OCI-LY7 (cell line): ENCODE data around the gene CHD2. TPM values are rescaled to one million over a fixed set of nuclear protein-coding genes. Genes with fewer than 3 reads are reported as not detected.

Experiments used
- BruUV-seq: library from RNA; stranded (reverse); fragments of 400-500 nt; replicated peaks from 2 replicates; lab custom pipeline; 2021; lab: Mats Ljungman, UMichigan
- CTCF ChIA-PET: fragments of 300-600 bp; sonication (Branson Sonifier 250); formaldehyde crosslinking; loops from one replicate; lab custom pipeline; 2022; ENCODE audit warnings: antibody characterized with exemption; ENCODE audit not compliant: unreplicated experiment; lab: Charles Lee
- POLR2A ChIA-PET: fragments of 300-600 bp; sonication (Branson Sonifier 250); formaldehyde crosslinking; loops from one replicate; lab custom pipeline; 2022; ENCODE audit warnings: antibody characterized with exemption; lab: Charles Lee
- DNase-seq: peaks from one replicate; pipeline ENCODE4 v3.0.0-alpha.2; 2015; ENCODE audit warnings: low spot score
- H2AFZ ChIP-seq: fragments of 200-600 bp; sonication (generic), shearing (Covaris generic); 2 replicates; pipeline ENCODE4 v1.6.1; 2014; ENCODE audit warnings: mild to moderate bottlenecking, antibody characterized with exemption, low read length, moderate library complexity
- H3K27ac ChIP-seq: fragments of 200-600 bp; sonication (generic); 2 replicates; pipeline ENCODE4 v1.5.1; 2014; ENCODE audit warnings: mixed run types, low read depth, mild to moderate bottlenecking, moderate library complexity, low read length, inconsistent platforms; ENCODE audit not compliant: poor library complexity, severe bottlenecking
- H3K36me3 ChIP-seq: fragments of 200-600 bp; sonication (generic); 2 replicates; pipeline ENCODE4 v1.6.1; 2014; ENCODE audit warnings: mild to moderate bottlenecking, antibody characterized with exemption, low read length, moderate library complexity, mixed read lengths; ENCODE audit not compliant: insufficient read depth
- H3K4me1 ChIP-seq: fragments of 200-600 bp; sonication (generic); 2 replicates; pipeline ENCODE4 v1.5.1; 2014; ENCODE audit warnings: mild to moderate bottlenecking, low read length; ENCODE audit not compliant: insufficient read depth, poor library complexity, severe bottlenecking
- H3K4me2 ChIP-seq: fragments of 200-600 bp; sonication (generic); 2 replicates; pipeline ENCODE4 v1.6.1; 2014; ENCODE audit warnings: mild to moderate bottlenecking, low read length
- H3K4me3 ChIP-seq: fragments of 200-600 bp; sonication (generic); 2 replicates; pipeline ENCODE4 v1.5.1; 2014; ENCODE audit warnings: mild to moderate bottlenecking, low read depth, low read length; ENCODE audit not compliant: poor library complexity, severe bottlenecking
- H3K79me2 ChIP-seq: fragments of 200-600 bp; sonication (generic); 2 replicates; pipeline ENCODE4 v1.6.1; 2016; ENCODE audit warnings: low read depth, mild to moderate bottlenecking, low read length, moderate library complexity, mixed read lengths; ENCODE audit not compliant: insufficient read depth
- H3K9me2 ChIP-seq: fragments of 200-600 bp; sonication (generic); 2 replicates; pipeline ENCODE4 v1.6.1; 2016; ENCODE audit warnings: mild to moderate bottlenecking, low read length, mixed read lengths; ENCODE audit not compliant: insufficient read depth
- H3K9me3 ChIP-seq: fragments of 200-600 bp; sonication (generic); 2 replicates; pipeline ENCODE4 v1.6.1; 2014; ENCODE audit warnings: mild to moderate bottlenecking, mixed run types, low read length, mixed read lengths
- H4K20me1 ChIP-seq: fragments of 200-600 bp; sonication (generic); 2 replicates; pipeline ENCODE4 v1.6.1; 2014; ENCODE audit warnings: mild to moderate bottlenecking, antibody characterized with exemption, low read length, moderate library complexity, mixed read lengths; ENCODE audit not compliant: insufficient read depth
- EZH2phosphoT487 ChIP-seq: fragments of 200-600 bp; sonication (generic); IDR thresholded peaks from 2 replicates; pipeline ENCODE4 v1.6.1; 2018; ENCODE audit warnings: low read depth, borderline replicate concordance, mild to moderate bottlenecking, mixed run types, antibody characterized with exemption, low read length, moderate library complexity, mixed read lengths
- intact Hi-C: fragments of 100-400 bp; cut with micrococcal nuclease; formaldehyde crosslinking; loops from one replicate; pipeline ENCODE4 v1.10.0; 2022; ENCODE audit not compliant: unreplicated experiment
- total RNA-seq, 2 experiments: library from RNA; depleted of rRNA in 1 of 2; stranded (reverse); fragments of >200 nt in 1 of 2; shearing (Covaris generic) in 1 of 2; gene quantifications; 2 replicates each; pipeline ENCODE4 v1.2.3, GENCODE V29; 2014 to 2022
- TF ChIP-seq, protein P1 (sequence below): fragments of 200-600 bp; sonication (generic); conservative IDR thresholded peaks from 2 replicates; pipeline ENCODE4 v1.5.1; 2014; ENCODE audit warnings: mild to moderate bottlenecking, antibody characterized with exemption, low read length, moderate library complexity, mixed read lengths

Gene CHD2
- total RNA-seq, 2 experiments from 2014 or later, result 133 to 213 TPM

DNA sequence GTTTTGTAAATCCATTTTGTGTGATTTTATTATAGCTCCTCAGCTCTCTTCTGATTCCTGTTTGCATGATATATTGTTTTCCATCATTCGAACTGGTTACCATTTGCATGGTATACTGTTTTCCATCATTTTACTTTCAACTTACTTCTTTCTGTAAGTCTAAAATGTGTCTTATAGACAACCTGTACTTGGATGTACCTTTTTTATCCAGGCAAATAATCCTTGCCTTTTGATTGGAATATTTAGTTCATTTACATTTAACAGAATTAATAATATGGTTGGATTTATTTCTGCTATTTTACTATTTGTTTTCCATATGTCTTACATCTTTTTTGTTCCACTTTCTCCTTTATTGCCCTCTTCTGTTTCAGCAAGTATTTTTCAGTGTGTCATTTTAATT is 62.8 kb downstream of the CHD2 start:
- DNase-seq, result no peak
- no peak overlapping the region for H3K4me3 ChIP-seq
- H3K36me3 ChIP-seq, result peaks cover 96% of the 10 kb centered on the region
- H3K9me2 ChIP-seq, result no peaks in the 10 kb centered on the region
- H3K9me3 ChIP-seq, result peaks cover 10% of the 10 kb centered on the region; the same call in 1 of the 2 replicates
- intact Hi-C loops, result no loop called here
- H3K27ac ChIP-seq, result no peak overlapping the region
- TF ChIP-seq, protein P1, sequence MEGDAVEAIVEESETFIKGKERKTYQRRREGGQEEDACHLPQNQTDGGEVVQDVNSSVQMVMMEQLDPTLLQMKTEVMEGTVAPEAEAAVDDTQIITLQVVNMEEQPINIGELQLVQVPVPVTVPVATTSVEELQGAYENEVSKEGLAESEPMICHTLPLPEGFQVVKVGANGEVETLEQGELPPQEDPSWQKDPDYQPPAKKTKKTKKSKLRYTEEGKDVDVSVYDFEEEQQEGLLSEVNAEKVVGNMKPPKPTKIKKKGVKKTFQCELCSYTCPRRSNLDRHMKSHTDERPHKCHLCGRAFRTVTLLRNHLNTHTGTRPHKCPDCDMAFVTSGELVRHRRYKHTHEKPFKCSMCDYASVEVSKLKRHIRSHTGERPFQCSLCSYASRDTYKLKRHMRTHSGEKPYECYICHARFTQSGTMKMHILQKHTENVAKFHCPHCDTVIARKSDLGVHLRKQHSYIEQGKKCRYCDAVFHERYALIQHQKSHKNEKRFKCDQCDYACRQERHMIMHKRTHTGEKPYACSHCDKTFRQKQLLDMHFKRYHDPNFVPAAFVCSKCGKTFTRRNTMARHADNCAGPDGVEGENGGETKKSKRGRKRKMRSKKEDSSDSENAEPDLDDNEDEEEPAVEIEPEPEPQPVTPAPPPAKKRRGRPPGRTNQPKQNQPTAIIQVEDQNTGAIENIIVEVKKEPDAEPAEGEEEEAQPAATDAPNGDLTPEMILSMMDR, result no peak
- TF ChIP-seq EZH2phosphoT487, result no peak
- H2AFZ ChIP-seq, result no peak overlapping the region
- BruUV-seq, result no TSS peak
- H3K4me2 ChIP-seq, result no peak overlapping the region
- ChIA-PET CTCF (no interaction called here), POLR2A (no interaction called here)
- H3K79me2 ChIP-seq, result peaks cover 65% of the 10 kb centered on the region; the same call in 1 of the 2 replicates
- no peaks in the 10 kb centered on the region for H4K20me1 ChIP-seq
- H3K4me1 ChIP-seq, result no peaks in the 10 kb centered on the region

DNA sequence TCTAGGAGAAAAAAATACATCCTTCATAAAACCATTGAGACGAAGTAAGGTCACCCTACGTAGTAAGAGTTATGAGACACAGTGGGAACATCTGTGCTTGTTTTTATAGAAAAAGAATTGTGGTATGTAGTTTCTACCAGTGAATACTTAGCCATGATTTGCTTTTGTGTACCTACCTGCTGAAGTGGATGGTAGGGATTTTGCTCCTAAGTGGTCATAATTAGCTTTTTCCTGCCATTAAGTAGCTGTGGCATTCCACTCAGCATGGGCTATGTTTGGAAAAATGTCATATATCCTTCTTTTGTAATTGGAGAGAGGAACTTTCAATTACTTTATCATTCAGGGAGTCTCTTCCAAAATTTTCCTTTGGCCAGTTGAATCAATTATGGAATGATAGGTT is 63.7 kb downstream of the CHD2 start:
- Histone ChIP-seq H3K4me3 (no peak overlapping the region), H3K79me2 (peaks cover 56% of the 10 kb centered on the region; the same call in 1 of the 2 replicates), H3K36me3 (peaks cover 96% of the 10 kb centered on the region), H3K4me2 (no peak overlapping the region), H3K4me1 (no peaks in the 10 kb centered on the region), H3K9me2 (no peaks in the 10 kb centered on the region), H2AFZ (no peak overlapping the region), H3K27ac (no peak overlapping the region), H4K20me1 (no peaks in the 10 kb centered on the region), H3K9me3 (peaks cover 10% of the 10 kb centered on the region; the same call in 1 of the 2 replicates)
- intact Hi-C loops, result no loop called here
- TF ChIP-seq, protein P1, result no peak
- DNase-seq, result no peak
- BruUV-seq, result no TSS peak
- ChIA-PET CTCF (no interaction called here), POLR2A (no interaction called here)

DNA sequence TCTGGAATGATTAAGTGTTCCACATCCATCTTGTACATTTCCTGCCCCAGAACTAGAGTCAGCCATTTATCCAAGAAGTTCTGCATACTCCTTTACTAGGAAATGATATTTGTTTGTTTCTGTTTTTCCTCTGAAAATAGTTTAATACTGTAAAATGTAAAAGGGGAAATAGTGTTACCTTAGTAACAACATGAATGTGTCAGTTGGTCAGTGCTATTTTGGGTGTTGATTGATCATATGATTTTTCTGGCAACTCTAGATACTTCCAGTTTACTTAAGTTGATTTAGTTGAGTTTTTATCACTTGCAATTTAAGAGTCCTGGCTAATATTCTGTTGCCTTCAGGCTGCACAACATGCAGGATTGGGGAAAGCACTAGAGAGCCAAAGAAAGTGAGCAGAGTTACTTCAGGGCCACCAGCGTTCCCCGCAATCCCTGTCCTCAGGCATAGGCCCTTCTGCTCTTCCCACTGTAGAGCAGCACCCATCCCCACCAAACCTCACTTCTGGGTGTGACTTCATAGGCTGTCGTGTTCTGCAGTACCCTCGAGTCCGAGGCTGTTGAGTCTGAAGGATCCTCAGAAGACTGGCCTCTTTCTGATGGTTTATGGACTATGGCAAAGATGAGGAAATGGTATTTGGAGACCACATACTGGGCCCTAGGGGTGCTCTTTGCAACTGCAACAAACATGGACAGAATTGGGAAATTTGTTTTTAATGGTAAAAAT is 69.0 kb downstream of the CHD2 start:
- no peaks in the 10 kb centered on the region for H3K4me1 ChIP-seq
- H4K20me1 ChIP-seq, result no peaks in the 10 kb centered on the region
- no TSS peak for BruUV-seq
- no peak for DNase-seq
- no peak overlapping the region for H2AFZ ChIP-seq
- H3K79me2 ChIP-seq, result peaks cover 5% of the 10 kb centered on the region; the same call in 1 of the 2 replicates
- TF ChIP-seq, protein P1, result 0 out of 2 replicates have a peak, but pooled peaks have one; percentile 27
- no peak for TF ChIP-seq EZH2phosphoT487
- ChIA-PET CTCF (no interaction called here), POLR2A (interaction anchor here (1.0 to 1.4 kb wide), 4 partner anchors 11 to 116 kb away, joined by 3 to 10 read pairs (median 3); no protein-coding TSS in a partner anchor)
- H3K36me3 ChIP-seq, result peaks cover 95% of the 10 kb centered on the region
- no peaks in the 10 kb centered on the region for H3K9me3 ChIP-seq
- H3K4me3 ChIP-seq, result no peak overlapping the region
- no peak overlapping the region for H3K4me2 ChIP-seq
- no peak overlapping the region for H3K27ac ChIP-seq
- H3K9me2 ChIP-seq, result no peaks in the 10 kb centered on the region
- intact Hi-C loops, result no loop called here
